ENCODE measurements around the gene STAT6.
A peak's percentile ranks its signal among the peaks of the same experiment; 100 is the strongest.

DNA sequence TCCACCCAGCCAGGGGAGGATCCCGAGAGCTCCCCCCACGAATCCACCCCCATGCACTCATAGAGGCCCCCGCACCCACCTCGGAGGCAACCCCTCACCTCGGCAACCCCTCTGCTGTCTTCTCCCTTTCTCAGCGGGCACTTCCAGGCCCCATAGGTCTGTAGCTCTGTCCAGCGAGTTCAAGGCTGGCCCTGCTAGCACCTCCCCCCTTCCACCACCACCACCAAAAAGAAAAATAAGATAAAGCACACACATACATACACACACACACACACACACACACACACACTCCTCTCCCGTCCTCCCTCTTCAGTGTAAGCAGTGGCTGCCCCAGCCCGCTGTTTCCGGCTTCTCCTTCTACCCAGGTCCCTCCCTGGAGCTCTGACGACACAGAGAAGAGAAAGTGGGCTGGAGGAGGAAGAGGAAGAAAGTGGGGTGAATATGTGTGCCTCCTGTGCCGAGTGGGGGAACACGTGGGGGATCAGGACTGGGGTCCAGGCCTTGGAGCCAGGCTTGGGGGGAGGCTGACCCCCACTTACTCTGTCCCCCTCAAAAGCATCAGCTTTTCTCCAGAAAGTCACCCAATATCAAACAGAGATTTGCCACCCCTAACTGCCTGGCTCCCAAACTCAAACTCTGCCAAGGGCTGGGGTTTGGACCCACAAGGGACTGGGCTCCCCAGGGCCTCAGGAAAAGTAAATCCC lies at the start of gene STAT6:
- TF ChIP-seq POLR2AphosphoS2 (conservative IDR thresholded peaks at IDR 0.05; ENCODE audit: low read length) (no peak), REST (IDR thresholded peaks at IDR 0.05) (no peak), POLR2A (IDR thresholded peaks at IDR 0.05; ENCODE audit: low read length) (peak; percentile 37), NR3C1 (IDR thresholded peaks at IDR 0.05) (no peak), EHMT2 (IDR thresholded peaks at IDR 0.05; ENCODE audit: low read depth) (no peak), HOXA7 (CRISPR knock-in tag; IDR thresholded peaks at IDR 0.05) (no peak), MAZ (IDR thresholded peaks at IDR 0.05; ENCODE audit: borderline replicate concordance, low read depth, low read length) (no peak), MYC (IDR thresholded peaks at IDR 0.05; ENCODE audit: borderline replicate concordance, low read length) (peak; percentile 16; the same call in 1 of the 2 replicates), SMC3 (IDR thresholded peaks at IDR 0.05) (no peak), HDAC2 (IDR thresholded peaks at IDR 0.05) (no peak)
- TF ChIP-seq, protein P1, sequence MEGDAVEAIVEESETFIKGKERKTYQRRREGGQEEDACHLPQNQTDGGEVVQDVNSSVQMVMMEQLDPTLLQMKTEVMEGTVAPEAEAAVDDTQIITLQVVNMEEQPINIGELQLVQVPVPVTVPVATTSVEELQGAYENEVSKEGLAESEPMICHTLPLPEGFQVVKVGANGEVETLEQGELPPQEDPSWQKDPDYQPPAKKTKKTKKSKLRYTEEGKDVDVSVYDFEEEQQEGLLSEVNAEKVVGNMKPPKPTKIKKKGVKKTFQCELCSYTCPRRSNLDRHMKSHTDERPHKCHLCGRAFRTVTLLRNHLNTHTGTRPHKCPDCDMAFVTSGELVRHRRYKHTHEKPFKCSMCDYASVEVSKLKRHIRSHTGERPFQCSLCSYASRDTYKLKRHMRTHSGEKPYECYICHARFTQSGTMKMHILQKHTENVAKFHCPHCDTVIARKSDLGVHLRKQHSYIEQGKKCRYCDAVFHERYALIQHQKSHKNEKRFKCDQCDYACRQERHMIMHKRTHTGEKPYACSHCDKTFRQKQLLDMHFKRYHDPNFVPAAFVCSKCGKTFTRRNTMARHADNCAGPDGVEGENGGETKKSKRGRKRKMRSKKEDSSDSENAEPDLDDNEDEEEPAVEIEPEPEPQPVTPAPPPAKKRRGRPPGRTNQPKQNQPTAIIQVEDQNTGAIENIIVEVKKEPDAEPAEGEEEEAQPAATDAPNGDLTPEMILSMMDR (IDR thresholded peaks at IDR 0.05), result no peak; the same call in 2 of the 3 replicates
- TF ChIP-seq, protein P2, sequence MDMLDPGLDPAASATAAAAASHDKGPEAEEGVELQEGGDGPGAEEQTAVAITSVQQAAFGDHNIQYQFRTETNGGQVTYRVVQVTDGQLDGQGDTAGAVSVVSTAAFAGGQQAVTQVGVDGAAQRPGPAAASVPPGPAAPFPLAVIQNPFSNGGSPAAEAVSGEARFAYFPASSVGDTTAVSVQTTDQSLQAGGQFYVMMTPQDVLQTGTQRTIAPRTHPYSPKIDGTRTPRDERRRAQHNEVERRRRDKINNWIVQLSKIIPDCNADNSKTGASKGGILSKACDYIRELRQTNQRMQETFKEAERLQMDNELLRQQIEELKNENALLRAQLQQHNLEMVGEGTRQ (IDR thresholded peaks at IDR 0.05), result no peak
- TF ChIP-seq, protein P3, sequence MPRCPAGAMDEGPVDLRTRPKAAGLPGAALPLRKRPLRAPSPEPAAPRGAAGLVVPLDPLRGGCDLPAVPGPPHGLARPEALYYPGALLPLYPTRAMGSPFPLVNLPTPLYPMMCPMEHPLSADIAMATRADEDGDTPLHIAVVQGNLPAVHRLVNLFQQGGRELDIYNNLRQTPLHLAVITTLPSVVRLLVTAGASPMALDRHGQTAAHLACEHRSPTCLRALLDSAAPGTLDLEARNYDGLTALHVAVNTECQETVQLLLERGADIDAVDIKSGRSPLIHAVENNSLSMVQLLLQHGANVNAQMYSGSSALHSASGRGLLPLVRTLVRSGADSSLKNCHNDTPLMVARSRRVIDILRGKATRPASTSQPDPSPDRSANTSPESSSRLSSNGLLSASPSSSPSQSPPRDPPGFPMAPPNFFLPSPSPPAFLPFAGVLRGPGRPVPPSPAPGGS (IDR thresholded peaks at IDR 0.05), result no peak

All from A549 (cell line).